Measurements from ENCODE around the gene SHISAL2A.

DNA sequence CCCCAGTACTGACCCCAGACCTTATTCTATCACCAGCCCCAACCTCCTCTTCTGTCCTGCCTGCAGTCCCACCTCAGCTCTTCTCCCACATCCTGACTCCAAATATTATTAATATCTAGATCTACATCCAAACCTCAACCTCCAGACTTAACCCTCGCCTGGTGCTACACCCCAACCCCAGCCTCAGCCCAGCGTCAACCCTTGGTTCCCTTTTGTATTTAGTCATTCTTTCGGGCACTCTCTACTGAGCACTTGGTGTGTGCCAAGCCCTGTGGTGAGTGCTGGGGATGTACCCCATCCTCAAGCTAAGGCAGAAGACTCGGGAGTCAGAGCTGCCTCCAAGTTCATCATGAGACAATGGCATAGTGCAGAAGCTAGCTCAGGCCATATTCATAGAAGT lies 1.1 kb downstream of the SHISAL2A start:
- TF ChIP-seq, protein P1, sequence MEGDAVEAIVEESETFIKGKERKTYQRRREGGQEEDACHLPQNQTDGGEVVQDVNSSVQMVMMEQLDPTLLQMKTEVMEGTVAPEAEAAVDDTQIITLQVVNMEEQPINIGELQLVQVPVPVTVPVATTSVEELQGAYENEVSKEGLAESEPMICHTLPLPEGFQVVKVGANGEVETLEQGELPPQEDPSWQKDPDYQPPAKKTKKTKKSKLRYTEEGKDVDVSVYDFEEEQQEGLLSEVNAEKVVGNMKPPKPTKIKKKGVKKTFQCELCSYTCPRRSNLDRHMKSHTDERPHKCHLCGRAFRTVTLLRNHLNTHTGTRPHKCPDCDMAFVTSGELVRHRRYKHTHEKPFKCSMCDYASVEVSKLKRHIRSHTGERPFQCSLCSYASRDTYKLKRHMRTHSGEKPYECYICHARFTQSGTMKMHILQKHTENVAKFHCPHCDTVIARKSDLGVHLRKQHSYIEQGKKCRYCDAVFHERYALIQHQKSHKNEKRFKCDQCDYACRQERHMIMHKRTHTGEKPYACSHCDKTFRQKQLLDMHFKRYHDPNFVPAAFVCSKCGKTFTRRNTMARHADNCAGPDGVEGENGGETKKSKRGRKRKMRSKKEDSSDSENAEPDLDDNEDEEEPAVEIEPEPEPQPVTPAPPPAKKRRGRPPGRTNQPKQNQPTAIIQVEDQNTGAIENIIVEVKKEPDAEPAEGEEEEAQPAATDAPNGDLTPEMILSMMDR (IDR thresholded peaks at IDR 0.05; ENCODE audit: extremely low read depth in 1 of 2, insufficient read depth in 1 of 2, low read depth in 1 of 2, low read length in 2 of 2): no peak
- TF ChIP-seq, protein P2, sequence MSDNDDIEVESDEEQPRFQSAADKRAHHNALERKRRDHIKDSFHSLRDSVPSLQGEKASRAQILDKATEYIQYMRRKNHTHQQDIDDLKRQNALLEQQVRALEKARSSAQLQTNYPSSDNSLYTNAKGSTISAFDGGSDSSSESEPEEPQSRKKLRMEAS (IDR thresholded peaks at IDR 0.05; ENCODE audit: insufficient read depth, insufficient read length): no peak
- no peak for TF ChIP-seq POLR2A (IDR thresholded peaks at IDR 0.05; ENCODE audit: low read depth, low read length)
- TF ChIP-seq EZH2 (IDR thresholded peaks at IDR 0.05; ENCODE audit: borderline replicate concordance, low read depth, low read length, severe bottlenecking): no peak
- no peak for TF ChIP-seq GATA2 (IDR thresholded peaks at IDR 0.05; ENCODE audit: insufficient read depth, insufficient read length, low read depth, low read length)
- TF ChIP-seq MYC (IDR thresholded peaks at IDR 0.05; ENCODE audit: low read depth, low read length): no peak
- TF ChIP-seq FOS (IDR thresholded peaks at IDR 0.05; ENCODE audit: borderline replicate concordance, insufficient read depth, low read length): no peak
- TF ChIP-seq JUN (IDR thresholded peaks at IDR 0.05; ENCODE audit: borderline replicate concordance, insufficient read depth, insufficient read length, low read depth): no peak

All from endothelial cell of umbilical vein (primary cell).